Measurements from ENCODE around the gene EPB41L5.

DNA sequence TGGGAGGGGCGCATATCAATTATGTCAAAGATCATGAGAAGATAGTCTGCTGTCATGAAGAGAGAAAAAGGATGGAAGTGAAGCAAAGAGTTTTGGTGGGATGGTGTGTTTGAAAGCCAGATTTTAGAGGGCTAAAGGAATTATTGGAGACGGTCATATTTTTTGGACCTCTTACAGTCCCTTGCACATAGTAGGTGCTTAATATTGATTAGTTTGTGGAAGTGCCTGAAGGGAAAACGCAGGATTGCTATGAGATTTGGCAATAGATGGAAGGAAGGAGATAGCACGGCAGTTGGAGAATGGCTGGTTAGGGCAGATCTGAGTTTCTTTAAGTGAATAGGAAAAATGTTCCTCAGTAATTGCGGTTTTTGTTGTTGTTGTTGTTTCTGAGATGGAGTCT is 15.9 kb downstream of the EPB41L5 start:
- TF ChIP-seq, protein P1, sequence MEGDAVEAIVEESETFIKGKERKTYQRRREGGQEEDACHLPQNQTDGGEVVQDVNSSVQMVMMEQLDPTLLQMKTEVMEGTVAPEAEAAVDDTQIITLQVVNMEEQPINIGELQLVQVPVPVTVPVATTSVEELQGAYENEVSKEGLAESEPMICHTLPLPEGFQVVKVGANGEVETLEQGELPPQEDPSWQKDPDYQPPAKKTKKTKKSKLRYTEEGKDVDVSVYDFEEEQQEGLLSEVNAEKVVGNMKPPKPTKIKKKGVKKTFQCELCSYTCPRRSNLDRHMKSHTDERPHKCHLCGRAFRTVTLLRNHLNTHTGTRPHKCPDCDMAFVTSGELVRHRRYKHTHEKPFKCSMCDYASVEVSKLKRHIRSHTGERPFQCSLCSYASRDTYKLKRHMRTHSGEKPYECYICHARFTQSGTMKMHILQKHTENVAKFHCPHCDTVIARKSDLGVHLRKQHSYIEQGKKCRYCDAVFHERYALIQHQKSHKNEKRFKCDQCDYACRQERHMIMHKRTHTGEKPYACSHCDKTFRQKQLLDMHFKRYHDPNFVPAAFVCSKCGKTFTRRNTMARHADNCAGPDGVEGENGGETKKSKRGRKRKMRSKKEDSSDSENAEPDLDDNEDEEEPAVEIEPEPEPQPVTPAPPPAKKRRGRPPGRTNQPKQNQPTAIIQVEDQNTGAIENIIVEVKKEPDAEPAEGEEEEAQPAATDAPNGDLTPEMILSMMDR (IDR thresholded peaks at IDR 0.05; ENCODE audit: insufficient read depth, low read length) = no peak
- TF ChIP-seq, protein P2, sequence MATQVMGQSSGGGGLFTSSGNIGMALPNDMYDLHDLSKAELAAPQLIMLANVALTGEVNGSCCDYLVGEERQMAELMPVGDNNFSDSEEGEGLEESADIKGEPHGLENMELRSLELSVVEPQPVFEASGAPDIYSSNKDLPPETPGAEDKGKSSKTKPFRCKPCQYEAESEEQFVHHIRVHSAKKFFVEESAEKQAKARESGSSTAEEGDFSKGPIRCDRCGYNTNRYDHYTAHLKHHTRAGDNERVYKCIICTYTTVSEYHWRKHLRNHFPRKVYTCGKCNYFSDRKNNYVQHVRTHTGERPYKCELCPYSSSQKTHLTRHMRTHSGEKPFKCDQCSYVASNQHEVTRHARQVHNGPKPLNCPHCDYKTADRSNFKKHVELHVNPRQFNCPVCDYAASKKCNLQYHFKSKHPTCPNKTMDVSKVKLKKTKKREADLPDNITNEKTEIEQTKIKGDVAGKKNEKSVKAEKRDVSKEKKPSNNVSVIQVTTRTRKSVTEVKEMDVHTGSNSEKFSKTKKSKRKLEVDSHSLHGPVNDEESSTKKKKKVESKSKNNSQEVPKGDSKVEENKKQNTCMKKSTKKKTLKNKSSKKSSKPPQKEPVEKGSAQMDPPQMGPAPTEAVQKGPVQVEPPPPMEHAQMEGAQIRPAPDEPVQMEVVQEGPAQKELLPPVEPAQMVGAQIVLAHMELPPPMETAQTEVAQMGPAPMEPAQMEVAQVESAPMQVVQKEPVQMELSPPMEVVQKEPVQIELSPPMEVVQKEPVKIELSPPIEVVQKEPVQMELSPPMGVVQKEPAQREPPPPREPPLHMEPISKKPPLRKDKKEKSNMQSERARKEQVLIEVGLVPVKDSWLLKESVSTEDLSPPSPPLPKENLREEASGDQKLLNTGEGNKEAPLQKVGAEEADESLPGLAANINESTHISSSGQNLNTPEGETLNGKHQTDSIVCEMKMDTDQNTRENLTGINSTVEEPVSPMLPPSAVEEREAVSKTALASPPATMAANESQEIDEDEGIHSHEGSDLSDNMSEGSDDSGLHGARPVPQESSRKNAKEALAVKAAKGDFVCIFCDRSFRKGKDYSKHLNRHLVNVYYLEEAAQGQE (IDR thresholded peaks at IDR 0.05; ENCODE audit: insufficient replicate concordance, low read depth) = no peak
- TF ChIP-seq GABPA (IDR thresholded peaks at IDR 0.05; ENCODE audit: low read depth) (no peak), POLR2AphosphoS5 (IDR thresholded peaks at IDR 0.05; ENCODE audit: low read depth) (no peak)
